GM12872 (cell line): ENCODE measurements around the gene NANOGP8.
"Not testable (repeated sequence)": the region's sequence is repeated elsewhere in the genome, so short reads cannot be mapped to it uniquely, and the experiment has no call there.

Experiments
- TF ChIP-seq, protein P1 (sequence below): IDR thresholded peaks from 3 replicates; pipeline ENCODE4 v1.5.1; 2011; ENCODE audit warnings: low read depth, mild to moderate bottlenecking, low read length, moderate library complexity; ENCODE audit not compliant: insufficient read depth

The NANOGP8 gene, protein sequence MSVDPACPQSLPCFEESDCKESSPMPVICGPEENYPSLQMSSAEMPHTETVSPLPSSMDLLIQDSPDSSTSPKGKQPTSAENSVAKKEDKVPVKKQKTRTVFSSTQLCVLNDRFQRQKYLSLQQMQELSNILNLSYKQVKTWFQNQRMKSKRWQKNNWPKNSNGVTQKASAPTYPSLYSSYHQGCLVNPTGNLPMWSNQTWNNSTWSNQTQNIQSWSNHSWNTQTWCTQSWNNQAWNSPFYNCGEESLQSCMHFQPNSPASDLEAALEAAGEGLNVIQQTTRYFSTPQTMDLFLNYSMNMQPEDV

DNA sequence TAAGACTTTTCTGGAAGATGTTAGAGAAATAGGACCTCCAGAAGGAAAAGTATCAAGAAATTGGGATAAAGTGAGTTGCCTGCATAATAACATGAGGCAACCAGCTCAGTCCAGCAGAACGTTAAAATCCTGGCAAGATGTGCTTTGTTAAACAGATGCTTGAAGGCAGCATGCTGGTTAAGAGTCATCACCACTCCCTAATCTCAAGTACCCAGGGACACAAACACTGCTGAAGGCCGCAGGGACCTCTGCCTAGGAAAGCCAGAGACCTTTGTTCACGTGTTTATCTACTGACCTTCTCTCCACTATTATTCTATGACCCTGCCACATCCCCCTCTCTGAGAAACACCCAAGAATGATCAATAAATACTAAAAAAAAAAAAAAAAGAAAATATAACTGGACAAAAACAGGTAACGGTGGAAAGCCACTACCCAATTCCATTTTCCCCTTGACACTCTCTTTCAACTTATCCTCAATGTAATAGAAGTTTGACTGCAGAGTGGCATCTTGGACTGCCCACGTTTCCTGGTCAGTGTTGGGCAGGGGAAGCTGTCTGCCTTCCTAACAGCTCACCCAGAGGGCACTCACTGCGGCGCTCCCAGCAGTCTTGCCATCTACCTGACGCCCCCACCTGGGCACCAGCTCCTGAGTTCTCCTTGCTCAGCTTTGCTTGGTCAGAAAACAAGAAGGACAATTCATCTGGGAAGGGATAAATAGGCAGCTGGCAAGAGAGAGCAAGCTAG lies at the start of gene NANOGP8:
TSS of gene NANOGP8 (minus strand) at position 120 of the 744 bp plus-strand sequence. CDS start 185 bp downstream, outside the sequence.
- TF ChIP-seq, protein P1, sequence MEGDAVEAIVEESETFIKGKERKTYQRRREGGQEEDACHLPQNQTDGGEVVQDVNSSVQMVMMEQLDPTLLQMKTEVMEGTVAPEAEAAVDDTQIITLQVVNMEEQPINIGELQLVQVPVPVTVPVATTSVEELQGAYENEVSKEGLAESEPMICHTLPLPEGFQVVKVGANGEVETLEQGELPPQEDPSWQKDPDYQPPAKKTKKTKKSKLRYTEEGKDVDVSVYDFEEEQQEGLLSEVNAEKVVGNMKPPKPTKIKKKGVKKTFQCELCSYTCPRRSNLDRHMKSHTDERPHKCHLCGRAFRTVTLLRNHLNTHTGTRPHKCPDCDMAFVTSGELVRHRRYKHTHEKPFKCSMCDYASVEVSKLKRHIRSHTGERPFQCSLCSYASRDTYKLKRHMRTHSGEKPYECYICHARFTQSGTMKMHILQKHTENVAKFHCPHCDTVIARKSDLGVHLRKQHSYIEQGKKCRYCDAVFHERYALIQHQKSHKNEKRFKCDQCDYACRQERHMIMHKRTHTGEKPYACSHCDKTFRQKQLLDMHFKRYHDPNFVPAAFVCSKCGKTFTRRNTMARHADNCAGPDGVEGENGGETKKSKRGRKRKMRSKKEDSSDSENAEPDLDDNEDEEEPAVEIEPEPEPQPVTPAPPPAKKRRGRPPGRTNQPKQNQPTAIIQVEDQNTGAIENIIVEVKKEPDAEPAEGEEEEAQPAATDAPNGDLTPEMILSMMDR: not testable (repeated sequence)

DNA sequence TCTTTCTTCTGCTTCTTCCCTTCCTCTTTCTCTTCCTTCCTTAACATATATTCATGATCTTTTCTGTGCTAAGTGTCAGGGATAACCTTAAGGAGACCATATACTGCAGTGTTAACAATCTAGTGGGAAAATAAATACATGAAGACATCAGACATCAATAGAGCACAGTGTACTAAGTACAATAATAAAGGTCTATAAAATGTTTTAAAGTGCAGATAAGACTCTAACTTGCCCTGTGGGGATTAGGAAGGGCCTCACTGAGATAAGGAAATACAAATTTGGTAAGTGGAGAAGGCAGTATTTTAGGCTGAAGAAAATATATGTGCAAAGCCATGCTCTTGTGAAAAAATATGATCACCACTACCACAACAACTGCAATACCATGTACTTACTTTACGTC lies 49.2 kb upstream of the NANOGP8 start:
- TF ChIP-seq, protein P1: no peak

DNA sequence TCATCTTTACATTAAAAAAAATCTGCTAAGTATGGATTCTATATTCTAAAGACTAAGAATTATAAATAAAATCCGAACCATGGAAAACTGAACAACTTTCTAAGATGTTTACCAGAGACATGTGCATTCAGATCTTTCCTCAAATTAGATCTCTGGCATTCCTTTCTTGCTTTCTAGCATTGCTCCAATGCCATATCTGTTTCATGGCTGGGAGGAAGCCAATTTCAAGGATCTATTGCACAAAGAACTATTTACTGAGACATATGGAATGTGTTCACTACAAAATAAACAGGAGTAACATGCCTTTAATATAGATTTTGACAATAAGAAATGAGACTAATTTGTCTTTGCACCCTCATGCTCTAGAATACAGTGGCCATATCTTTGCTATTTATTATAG lies 45.1 kb upstream of the NANOGP8 start:
- TF ChIP-seq, protein P1: no peak

DNA sequence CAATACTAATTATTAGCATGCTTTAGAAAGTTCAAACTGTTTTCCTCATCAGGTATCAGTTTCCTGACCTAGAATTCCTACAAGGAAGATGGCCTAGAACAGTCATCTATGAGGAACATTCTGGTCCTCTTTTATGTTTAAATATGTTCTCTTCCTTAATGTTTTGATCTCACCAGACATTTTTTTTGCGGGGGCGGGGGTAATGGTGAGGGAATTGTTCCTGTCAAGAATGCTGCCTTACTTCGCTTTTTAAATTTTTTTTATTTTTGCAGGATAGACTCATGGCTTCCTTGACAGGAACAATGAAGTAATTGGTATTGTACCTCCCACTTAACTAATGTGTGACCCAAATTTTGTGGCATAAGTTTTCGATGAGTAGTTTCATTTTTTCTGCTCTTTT lies 44.3 kb upstream of the NANOGP8 start:
- TF ChIP-seq, protein P1: no peak

DNA sequence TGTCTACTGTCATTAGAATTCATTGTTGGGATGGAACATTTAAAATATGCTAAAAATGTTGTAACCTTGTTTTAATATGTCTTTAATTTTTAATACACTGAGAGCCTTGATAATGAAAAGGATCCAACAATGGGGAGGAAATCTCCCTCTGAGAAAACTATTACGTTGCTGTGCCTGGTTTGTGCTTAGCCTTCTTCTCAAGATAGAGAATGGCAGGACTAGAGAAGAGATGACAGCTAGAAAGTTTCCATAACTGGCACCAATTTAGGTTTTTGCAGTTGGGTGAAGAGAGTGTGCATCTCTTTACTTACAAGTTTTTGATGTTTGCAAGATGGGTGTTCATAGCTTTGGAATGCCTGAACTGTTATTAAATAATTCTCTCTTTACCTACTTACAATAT lies 42.6 kb upstream of the NANOGP8 start:
- TF ChIP-seq, protein P1: no peak

DNA sequence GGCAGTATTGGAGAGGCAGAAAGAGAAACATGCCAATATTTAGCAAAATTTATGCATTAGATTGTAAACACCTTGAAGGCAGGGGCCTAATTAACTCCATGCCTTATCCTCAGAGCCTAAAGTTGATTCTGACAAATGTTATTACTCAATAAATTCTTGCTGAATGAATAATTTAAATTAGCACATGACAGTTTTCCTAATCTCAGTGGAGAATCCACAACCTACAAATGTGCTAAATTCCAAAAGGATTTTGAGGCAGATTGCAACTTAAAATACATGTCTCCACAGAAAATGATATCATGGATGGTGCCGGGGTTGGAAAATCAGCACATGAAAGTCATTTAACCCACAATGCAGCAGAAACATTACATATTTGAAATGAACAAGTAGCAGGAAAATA lies 41.1 kb upstream of the NANOGP8 start:
- TF ChIP-seq, protein P1: no peak

DNA sequence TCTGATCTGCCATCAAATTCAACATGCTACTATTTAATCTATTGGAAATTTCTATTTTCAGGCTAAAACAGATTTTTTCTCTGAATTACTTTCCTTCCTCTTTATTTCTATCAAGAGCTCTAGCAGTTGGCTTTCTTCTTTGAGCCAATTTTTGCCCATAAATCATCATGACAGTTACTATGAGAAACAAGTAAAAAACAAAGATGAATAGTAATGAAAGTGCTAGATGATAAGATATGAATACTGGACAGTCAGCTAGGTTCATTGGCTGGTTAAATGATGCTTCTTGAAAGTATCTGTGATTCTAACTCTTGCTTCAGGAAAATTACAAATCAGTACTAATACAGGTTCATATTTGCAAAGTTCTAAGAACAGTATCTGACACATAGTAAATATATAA lies 38.6 kb upstream of the NANOGP8 start:
- TF ChIP-seq, protein P1: no peak
